Ishikawa (cell line): ENCODE data around the gene ARID1B.

Experiments used
- CEBPB ChIP-seq: IDR thresholded peaks from 2 replicates; pipeline ENCODE4 v1.6.1; 2012
- CREB1 ChIP-seq: IDR thresholded peaks from 2 replicates; pipeline ENCODE4 v1.6.1; 2012; ENCODE audit warnings: low read depth
- EGR1 ChIP-seq: IDR thresholded peaks from 2 replicates; pipeline ENCODE4 v1.6.1; 2012
- EP300 ChIP-seq: IDR thresholded peaks from 2 replicates; pipeline ENCODE4 v1.6.1; 2012; ENCODE audit warnings: borderline replicate concordance
- FOXM1 ChIP-seq: IDR thresholded peaks from 2 replicates; pipeline ENCODE4 v1.6.1; 2012; ENCODE audit warnings: low read depth, borderline replicate concordance
- NFIC ChIP-seq: IDR thresholded peaks from 2 replicates; pipeline ENCODE4 v1.6.1; 2012
- RAD21 ChIP-seq: IDR thresholded peaks from 2 replicates; pipeline ENCODE4 v1.6.1; 2012; ENCODE audit warnings: low read depth
- TAF1 ChIP-seq: IDR thresholded peaks from 2 replicates; pipeline ENCODE4 v1.6.1; 2012; ENCODE audit warnings: low read depth, mild to moderate bottlenecking
- TCF12 ChIP-seq: IDR thresholded peaks from 2 replicates; pipeline ENCODE4 v1.6.1; 2012; ENCODE audit warnings: low read depth
- TEAD4 ChIP-seq: IDR thresholded peaks from 2 replicates; pipeline ENCODE4 v1.6.1; 2012
- YY1 ChIP-seq: IDR thresholded peaks from 2 replicates; pipeline ENCODE4 v1.6.1; 2012; ENCODE audit warnings: low read depth
- ZBTB7A ChIP-seq: IDR thresholded peaks from 2 replicates; pipeline ENCODE4 v1.6.1; 2012; ENCODE audit warnings: low read depth
- TF ChIP-seq, protein P1 (sequence below): IDR thresholded peaks from 2 replicates; pipeline ENCODE4 v1.6.1; 2012; ENCODE audit warnings: low read depth, mild to moderate bottlenecking
- TF ChIP-seq, protein P2 (sequence below): IDR thresholded peaks from 2 replicates; pipeline ENCODE4 v1.6.1; 2012
- TF ChIP-seq, protein P3 (sequence below): IDR thresholded peaks from 2 replicates; pipeline ENCODE4 v1.6.1; 2012

Gene ARID1B

DNA sequence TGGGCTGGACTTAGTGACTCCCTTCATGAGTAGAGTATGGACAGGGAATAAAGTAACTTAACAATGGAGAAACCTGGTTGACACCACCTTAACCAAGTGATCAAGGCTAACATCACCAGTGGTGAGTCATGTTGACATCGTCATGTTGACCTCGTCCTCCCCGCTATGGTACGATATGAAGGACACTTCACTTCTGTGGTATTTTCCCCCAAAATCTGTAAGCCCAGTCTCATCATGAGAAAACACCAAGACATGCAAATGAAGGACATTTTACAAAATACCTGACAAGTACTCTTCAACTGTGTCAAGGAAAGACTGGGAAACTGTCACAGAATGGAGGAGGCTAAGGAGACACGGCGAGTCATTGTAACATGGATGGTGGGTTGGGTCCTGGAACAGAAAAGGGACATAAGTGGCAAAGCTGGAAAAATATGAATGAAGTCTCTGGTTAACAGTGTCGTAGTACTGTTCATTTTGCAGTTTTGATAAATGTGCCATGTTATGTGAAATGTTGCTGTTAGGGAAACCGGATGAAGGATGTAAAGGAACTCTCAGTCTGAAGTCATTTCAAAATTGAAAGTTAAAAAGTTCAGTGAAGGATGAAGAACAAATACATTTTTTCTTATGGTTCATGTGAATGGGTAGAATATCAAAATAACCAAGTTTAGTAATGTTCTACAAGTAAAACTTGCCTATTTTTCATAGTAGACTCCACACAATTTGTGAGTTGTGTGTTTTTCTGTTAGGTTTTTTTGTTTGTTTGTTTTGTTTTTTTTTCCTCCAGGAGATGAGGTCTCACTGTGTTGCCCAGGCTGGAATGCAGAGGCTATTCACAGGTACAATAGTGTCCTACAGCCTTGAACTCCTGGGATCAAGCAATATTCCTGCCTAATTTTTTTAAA is 298.6 kb downstream of the ARID1B start:
- TF ChIP-seq EP300 (no peak), NFIC (no peak), FOXM1 (no peak), RAD21 (no peak), CREB1 (no peak), TCF12 (no peak), CEBPB (no peak), TEAD4 (no peak), YY1 (no peak), TAF1 (no peak), EGR1 (no peak), ZBTB7A (no peak)
- TF ChIP-seq, protein P1, sequence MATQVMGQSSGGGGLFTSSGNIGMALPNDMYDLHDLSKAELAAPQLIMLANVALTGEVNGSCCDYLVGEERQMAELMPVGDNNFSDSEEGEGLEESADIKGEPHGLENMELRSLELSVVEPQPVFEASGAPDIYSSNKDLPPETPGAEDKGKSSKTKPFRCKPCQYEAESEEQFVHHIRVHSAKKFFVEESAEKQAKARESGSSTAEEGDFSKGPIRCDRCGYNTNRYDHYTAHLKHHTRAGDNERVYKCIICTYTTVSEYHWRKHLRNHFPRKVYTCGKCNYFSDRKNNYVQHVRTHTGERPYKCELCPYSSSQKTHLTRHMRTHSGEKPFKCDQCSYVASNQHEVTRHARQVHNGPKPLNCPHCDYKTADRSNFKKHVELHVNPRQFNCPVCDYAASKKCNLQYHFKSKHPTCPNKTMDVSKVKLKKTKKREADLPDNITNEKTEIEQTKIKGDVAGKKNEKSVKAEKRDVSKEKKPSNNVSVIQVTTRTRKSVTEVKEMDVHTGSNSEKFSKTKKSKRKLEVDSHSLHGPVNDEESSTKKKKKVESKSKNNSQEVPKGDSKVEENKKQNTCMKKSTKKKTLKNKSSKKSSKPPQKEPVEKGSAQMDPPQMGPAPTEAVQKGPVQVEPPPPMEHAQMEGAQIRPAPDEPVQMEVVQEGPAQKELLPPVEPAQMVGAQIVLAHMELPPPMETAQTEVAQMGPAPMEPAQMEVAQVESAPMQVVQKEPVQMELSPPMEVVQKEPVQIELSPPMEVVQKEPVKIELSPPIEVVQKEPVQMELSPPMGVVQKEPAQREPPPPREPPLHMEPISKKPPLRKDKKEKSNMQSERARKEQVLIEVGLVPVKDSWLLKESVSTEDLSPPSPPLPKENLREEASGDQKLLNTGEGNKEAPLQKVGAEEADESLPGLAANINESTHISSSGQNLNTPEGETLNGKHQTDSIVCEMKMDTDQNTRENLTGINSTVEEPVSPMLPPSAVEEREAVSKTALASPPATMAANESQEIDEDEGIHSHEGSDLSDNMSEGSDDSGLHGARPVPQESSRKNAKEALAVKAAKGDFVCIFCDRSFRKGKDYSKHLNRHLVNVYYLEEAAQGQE = no peak
- TF ChIP-seq, protein P2, sequence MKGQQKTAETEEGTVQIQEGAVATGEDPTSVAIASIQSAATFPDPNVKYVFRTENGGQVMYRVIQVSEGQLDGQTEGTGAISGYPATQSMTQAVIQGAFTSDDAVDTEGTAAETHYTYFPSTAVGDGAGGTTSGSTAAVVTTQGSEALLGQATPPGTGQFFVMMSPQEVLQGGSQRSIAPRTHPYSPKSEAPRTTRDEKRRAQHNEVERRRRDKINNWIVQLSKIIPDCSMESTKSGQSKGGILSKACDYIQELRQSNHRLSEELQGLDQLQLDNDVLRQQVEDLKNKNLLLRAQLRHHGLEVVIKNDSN = no peak
- TF ChIP-seq, protein P3, sequence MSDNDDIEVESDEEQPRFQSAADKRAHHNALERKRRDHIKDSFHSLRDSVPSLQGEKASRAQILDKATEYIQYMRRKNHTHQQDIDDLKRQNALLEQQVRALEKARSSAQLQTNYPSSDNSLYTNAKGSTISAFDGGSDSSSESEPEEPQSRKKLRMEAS = no peak

DNA sequence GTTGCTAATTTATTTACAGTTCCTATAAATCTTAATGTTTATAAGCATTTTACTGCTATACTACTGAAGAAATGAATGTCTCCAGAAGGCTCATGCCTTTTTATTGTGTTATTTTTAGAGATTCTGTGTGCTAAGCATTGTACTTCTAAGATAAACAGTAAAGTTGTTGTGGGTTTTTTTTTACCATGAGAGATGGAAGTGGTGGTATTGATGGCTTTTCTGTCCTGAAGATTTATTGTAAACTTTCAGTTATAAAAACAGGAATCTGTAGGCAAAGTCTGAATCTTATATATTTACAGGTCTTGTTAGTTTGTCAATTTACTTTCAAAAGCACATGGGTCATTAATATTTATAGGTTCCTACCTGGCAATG is 299.3 kb downstream of the ARID1B start:
- TF ChIP-seq CREB1 = no peak
- TF ChIP-seq, protein P3 = no peak
- TF ChIP-seq, protein P1 = no peak
- TF ChIP-seq EGR1 = no peak
- no peak for TF ChIP-seq TCF12
- no peak for TF ChIP-seq TEAD4
- no peak for TF ChIP-seq EP300
- TF ChIP-seq FOXM1 = no peak
- TF ChIP-seq ZBTB7A = no peak
- no peak for TF ChIP-seq RAD21
- no peak for TF ChIP-seq CEBPB
- TF ChIP-seq, protein P2 = no peak
- TF ChIP-seq YY1 = no peak
- no peak for TF ChIP-seq TAF1
- TF ChIP-seq NFIC = no peak

DNA sequence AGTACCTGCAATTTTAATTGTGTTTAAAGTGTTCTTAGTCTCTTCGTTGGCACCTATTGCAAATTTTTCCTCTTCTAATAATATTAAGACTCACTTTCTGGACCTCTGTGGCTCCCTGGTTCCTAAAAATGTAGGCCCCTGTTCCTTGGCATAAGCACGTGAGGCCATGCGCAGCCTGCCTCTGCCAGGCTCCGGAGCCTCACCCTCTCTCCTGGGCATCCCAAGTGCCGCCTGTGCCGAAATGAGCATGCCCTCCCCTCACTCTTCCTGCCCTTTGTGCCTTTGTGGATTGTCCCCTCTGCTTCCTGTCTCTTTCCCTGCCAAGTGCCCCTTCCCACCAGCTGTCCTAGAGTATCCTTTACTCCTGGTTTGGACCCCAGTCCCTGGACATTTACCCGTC is 300.1 kb downstream of the ARID1B start:
- TF ChIP-seq, protein P1 = no peak
- TF ChIP-seq TCF12 (no peak), YY1 (no peak), EGR1 (no peak), RAD21 (no peak), TEAD4 (no peak), FOXM1 (no peak), NFIC (no peak), CREB1 (no peak), ZBTB7A (no peak), EP300 (no peak), CEBPB (no peak), TAF1 (no peak)
- TF ChIP-seq, protein P2 = no peak
- TF ChIP-seq, protein P3 = no peak
